ENCODE measurements around the gene MAGI2.
"Not testable (repeated sequence)": the region's sequence is repeated elsewhere in the genome, so short reads cannot be mapped to it uniquely, and the experiment has no call there.

MAGI2 gene

DNA sequence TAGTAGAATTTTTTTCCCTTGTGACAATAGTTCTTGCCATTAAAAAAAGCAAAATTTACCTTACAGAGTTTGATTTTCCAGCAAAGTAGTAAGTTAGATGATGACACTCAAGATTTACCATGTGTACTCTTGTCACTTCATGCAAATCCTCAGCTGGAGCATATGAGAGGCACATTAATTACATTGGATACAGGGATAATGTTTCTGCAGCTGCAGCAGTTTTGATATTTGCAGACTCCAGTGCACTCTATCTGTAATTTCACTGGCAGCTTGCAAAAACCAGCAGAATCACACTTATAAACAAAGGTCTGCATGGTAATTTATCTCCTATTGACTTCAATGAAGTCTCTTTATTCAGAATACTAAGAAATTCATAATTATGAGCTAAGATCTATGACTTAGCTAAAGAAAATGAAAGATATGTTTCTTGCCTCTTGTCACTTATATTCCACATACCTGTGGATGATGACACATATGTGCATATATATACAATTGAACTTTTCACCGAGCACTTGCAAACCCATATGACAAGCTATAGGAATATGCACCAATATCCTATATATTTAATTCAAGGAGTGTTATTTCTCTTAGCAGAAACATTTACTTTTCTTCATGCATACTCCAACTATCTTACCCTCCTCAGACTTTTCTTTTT lies 1124.3 kb downstream of the MAGI2 start:
- TF ChIP-seq PAX5 (IDR thresholded peaks at IDR 0.05; ENCODE audit: insufficient read depth, low read length, severe bottlenecking) (no peak), TAF1 (IDR thresholded peaks at IDR 0.05; ENCODE audit: low read depth, low read length) (no peak), POU2F2 (IDR thresholded peaks at IDR 0.05; ENCODE audit: low read depth, low read length) (no peak), POLR2AphosphoS5 (IDR thresholded peaks at IDR 0.05; ENCODE audit: low read depth, low read length) (no peak), POLR2A (IDR thresholded peaks at IDR 0.05; ENCODE audit: low read depth, low read length) (no peak), SPI1 (IDR thresholded peaks at IDR 0.05; ENCODE audit: low read depth, low read length) (no peak)
- no peak for DNase-seq (ENCODE audit: insufficient read length, low spot score)
- no peak for FAIRE-seq

DNA sequence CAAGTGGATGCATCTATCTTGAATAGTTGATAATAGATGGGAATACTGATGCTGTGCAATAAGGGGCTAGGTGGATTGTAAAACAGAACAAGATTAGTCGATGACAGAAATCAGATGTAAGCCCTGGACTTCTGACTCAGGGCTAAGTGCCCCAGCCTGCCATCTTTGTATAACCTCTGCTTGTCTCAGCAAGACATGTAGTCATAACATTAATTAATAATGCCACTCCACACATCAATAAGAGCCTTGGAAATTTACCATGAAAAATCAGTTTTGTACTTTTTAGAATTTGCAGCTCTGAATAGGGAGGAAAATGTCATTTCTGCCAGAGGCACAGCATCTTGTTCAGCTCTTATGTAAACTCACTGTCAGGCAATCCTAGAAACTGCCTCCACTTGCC lies 1125.7 kb downstream of the MAGI2 start:
- DNase-seq (ENCODE audit: insufficient read length, low spot score) (no peak), FAIRE-seq (no peak)
- TF ChIP-seq SPI1 (IDR thresholded peaks at IDR 0.05; ENCODE audit: low read depth, low read length) (no peak), POU2F2 (IDR thresholded peaks at IDR 0.05; ENCODE audit: low read depth, low read length) (no peak), PAX5 (IDR thresholded peaks at IDR 0.05; ENCODE audit: insufficient read depth, low read length, severe bottlenecking) (no peak), POLR2AphosphoS5 (IDR thresholded peaks at IDR 0.05; ENCODE audit: low read depth, low read length) (no peak), TAF1 (IDR thresholded peaks at IDR 0.05; ENCODE audit: low read depth, low read length) (no peak), POLR2A (IDR thresholded peaks at IDR 0.05; ENCODE audit: low read depth, low read length) (no peak)

DNA sequence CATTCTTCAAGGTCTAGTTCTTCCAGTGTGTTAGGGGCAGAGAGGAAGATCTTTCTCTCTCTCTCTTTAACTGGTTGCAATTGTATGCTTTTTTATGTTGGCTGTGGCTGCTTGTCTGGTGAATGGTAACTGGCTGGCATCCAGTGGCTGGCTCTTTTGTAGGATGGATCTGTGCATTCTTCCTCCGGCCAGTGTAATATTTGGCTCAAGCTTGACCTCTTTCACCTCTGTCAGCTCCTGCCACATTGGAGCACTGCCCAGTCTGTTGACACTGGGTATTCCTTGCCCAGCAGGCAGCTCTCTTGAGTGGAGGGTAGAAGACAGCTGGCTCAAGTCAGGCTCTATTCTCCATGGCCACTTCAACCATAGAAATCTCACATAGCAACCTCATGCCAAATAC lies 1126.6 kb downstream of the MAGI2 start:
- DNase-seq (ENCODE audit: insufficient read length, low spot score) (no peak), FAIRE-seq (no peak)
- TF ChIP-seq PAX5 (IDR thresholded peaks at IDR 0.05; ENCODE audit: insufficient read depth, low read length, severe bottlenecking) (no peak), POLR2A (IDR thresholded peaks at IDR 0.05; ENCODE audit: low read depth, low read length) (no peak)

DNA sequence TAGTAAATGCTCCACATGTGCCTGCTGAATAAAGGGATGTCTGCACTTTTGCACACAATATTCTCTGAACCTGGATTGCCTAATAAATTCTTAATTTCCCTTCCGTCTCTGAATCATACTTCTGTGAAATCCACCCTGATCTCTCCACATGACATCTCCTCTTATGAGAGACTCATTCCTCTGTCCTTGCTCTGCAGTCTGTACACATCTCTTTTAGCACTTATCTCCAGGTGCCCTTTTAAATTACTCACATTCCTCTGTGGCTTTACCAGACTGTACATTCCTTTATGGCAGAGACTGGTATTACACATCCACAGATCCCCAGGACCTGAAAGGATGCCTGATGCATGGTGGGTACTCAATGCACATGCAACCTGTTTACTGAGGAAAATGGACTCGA lies 1127.3 kb downstream of the MAGI2 start:
- FAIRE-seq (no peak), DNase-seq (ENCODE audit: insufficient read length, low spot score) (no peak)
- TF ChIP-seq PAX5 (IDR thresholded peaks at IDR 0.05; ENCODE audit: insufficient read depth, low read length, severe bottlenecking) = no peak
- no peak for TF ChIP-seq SPI1 (IDR thresholded peaks at IDR 0.05; ENCODE audit: low read depth, low read length)
- TF ChIP-seq TAF1 (IDR thresholded peaks at IDR 0.05; ENCODE audit: low read depth, low read length) = no peak
- TF ChIP-seq POLR2A (IDR thresholded peaks at IDR 0.05; ENCODE audit: low read depth, low read length) = no peak
- no peak for TF ChIP-seq POU2F2 (IDR thresholded peaks at IDR 0.05; ENCODE audit: low read depth, low read length)
- no peak for TF ChIP-seq POLR2AphosphoS5 (IDR thresholded peaks at IDR 0.05; ENCODE audit: low read depth, low read length)

DNA sequence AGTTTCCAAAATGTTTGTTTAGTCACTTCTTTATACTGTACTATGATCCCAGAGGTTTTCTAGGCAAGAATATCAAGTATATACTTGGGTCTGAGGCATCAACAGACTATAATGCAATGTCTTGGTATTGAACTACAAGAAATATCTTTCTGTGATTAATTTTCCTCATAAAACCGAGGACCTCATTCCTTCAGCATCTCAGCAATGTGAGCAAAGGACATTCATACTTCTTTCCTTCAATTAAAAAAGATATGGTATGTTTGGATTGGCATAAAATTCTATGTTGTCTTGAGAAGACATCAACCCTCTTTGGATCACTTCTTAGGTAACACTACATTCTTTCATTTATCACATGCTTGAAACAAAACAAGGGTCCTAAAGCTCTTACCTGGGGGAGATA lies 1130.3 kb downstream of the MAGI2 start:
- DNase-seq (ENCODE audit: insufficient read length, low spot score) (no peak), FAIRE-seq (no peak)
- TF ChIP-seq POLR2AphosphoS5 (IDR thresholded peaks at IDR 0.05; ENCODE audit: low read depth, low read length) = no peak
- TF ChIP-seq PAX5 (IDR thresholded peaks at IDR 0.05; ENCODE audit: insufficient read depth, low read length, severe bottlenecking) = no peak

DNA sequence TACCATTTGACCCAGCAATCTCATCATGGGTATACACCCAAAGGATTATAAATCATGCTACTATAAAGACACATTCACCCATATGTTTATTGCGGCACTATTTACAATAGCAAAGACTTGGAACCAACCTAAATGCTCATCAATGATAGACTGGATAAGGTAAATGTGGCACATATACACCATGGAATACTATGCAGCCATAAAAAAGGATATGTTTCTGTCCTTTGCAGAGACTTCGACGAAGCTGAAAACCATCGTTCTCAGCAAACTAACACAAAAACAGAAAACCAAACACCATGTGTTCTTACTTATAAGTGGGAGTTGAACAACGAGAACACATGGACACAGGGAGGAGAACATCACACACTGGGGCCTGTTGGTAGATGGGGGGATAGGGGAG lies 1131.2 kb downstream of the MAGI2 start:
- DNase-seq (ENCODE audit: insufficient read length, low spot score); FAIRE-seq: not testable (repeated sequence)

DNA sequence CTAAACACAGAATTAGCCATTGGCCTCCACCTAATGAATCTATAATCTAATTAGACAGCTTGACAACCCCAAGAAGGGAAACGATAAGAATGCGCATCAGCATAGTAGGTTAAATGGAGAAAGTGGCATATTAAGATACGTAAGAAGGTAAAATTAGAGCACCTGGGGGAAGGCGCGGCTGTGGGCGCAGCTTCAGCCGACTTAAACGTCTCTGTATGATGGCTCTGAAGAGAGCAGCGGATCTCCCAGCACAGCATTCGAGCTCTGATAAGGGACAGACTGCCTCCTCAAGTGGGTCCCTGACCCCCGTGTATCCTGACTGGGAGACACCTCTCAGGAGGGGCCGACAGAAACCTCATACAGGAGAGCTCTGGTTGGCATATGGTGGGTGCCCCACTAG lies 1136.1 kb downstream of the MAGI2 start:
- DNase-seq (ENCODE audit: insufficient read length, low spot score) (no peak), FAIRE-seq (no peak)

DNA sequence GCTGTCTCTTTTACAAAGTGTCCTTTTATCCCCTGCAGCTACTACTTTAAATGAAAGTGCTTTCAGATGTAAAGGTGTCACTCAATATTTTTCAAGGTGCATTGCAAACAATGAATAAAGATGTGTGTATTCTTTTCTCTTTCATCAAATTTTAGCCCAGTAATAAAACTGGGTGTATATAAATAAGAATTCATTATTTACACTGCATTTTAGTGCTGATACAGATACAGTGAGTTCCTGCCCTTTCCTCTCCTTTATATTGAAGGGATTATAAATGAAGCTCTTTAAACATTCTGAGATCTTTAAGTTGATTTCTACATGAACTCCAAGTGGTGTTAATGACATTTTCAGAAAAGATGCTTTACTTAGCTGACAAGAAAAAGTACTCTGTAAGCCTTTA lies 1137.4 kb downstream of the MAGI2 start:
- DNase-seq (ENCODE audit: insufficient read length, low spot score) = no peak
- no peak for FAIRE-seq
- TF ChIP-seq POLR2A (IDR thresholded peaks at IDR 0.05; ENCODE audit: low read depth, low read length) (no peak), SPI1 (IDR thresholded peaks at IDR 0.05; ENCODE audit: low read depth, low read length) (no peak), TAF1 (IDR thresholded peaks at IDR 0.05; ENCODE audit: low read depth, low read length) (no peak), PAX5 (IDR thresholded peaks at IDR 0.05; ENCODE audit: insufficient read depth, low read length, severe bottlenecking) (no peak), POU2F2 (IDR thresholded peaks at IDR 0.05; ENCODE audit: low read depth, low read length) (no peak), POLR2AphosphoS5 (IDR thresholded peaks at IDR 0.05; ENCODE audit: low read depth, low read length) (no peak)

More for the DNA sequence above, 1136.1 kb downstream of the MAGI2 start:
- TF ChIP-seq TAF1 (IDR thresholded peaks at IDR 0.05; ENCODE audit: low read depth, low read length) = no peak
- TF ChIP-seq POLR2A (IDR thresholded peaks at IDR 0.05; ENCODE audit: low read depth, low read length) = no peak
- TF ChIP-seq POLR2AphosphoS5 (IDR thresholded peaks at IDR 0.05; ENCODE audit: low read depth, low read length) = no peak
- no peak for TF ChIP-seq PAX5 (IDR thresholded peaks at IDR 0.05; ENCODE audit: insufficient read depth, low read length, severe bottlenecking)
- no peak for TF ChIP-seq POU2F2 (IDR thresholded peaks at IDR 0.05; ENCODE audit: low read depth, low read length)
- TF ChIP-seq SPI1 (IDR thresholded peaks at IDR 0.05; ENCODE audit: low read depth, low read length) = no peak

DNA sequence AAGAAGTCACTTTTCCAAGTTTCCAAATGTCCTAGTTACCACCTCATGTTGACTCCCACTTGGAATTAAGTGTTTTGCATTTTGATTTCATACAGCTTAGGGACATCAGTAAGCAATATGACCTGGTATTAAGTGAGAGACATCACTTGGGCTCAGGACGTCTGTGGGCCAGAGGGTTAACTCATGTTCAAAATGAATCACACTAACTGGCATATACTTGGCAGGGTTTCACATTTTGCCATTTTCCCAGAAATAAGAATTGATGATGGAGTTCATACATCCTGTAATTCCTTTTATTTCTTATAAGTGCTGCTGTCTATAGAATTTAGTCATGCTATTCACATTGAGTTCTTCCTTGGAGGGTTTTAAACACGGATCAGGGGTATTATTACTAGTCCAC lies 1138.3 kb downstream of the MAGI2 start:
- DNase-seq (ENCODE audit: insufficient read length, low spot score) = no peak
- TF ChIP-seq POLR2A (IDR thresholded peaks at IDR 0.05; ENCODE audit: low read depth, low read length) (no peak), POLR2AphosphoS5 (IDR thresholded peaks at IDR 0.05; ENCODE audit: low read depth, low read length) (no peak), TAF1 (IDR thresholded peaks at IDR 0.05; ENCODE audit: low read depth, low read length) (no peak), POU2F2 (IDR thresholded peaks at IDR 0.05; ENCODE audit: low read depth, low read length) (no peak), PAX5 (IDR thresholded peaks at IDR 0.05; ENCODE audit: insufficient read depth, low read length, severe bottlenecking) (no peak), SPI1 (IDR thresholded peaks at IDR 0.05; ENCODE audit: low read depth, low read length) (no peak)
- no peak for FAIRE-seq

DNA sequence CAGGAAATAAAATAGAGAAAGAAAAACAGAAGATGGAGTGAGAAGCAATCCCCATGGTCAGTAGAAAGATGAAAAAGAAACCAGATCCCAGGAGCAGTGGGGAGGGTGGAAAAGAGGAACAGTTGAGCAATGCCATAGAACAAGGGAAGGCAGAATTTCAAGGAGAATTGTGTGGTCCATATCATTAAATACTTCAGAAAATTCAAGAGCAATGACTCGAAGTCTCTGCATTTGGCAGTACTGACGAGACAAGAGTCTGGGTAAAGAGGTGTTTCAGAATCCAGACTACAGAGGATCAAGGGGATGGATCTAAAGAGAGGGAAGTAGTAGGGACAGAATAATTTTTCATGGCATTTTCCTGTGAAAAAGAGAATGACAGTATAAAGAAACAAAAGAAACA lies 1142.3 kb downstream of the MAGI2 start:
- TF ChIP-seq POLR2A (IDR thresholded peaks at IDR 0.05; ENCODE audit: low read depth, low read length) (no peak), PAX5 (IDR thresholded peaks at IDR 0.05; ENCODE audit: insufficient read depth, low read length, severe bottlenecking) (no peak), POLR2AphosphoS5 (IDR thresholded peaks at IDR 0.05; ENCODE audit: low read depth, low read length) (no peak), POU2F2 (IDR thresholded peaks at IDR 0.05; ENCODE audit: low read depth, low read length) (no peak), TAF1 (IDR thresholded peaks at IDR 0.05; ENCODE audit: low read depth, low read length) (no peak), SPI1 (IDR thresholded peaks at IDR 0.05; ENCODE audit: low read depth, low read length) (no peak)
- FAIRE-seq (no peak), DNase-seq (ENCODE audit: insufficient read length, low spot score) (no peak)

Data from GM12891 (cell line).